ENCODE data around the gene ADGRL1.
"Not testable (repeated sequence)": the region's sequence is repeated elsewhere in the genome, so short reads cannot be mapped to it uniquely, and the experiment has no call there.

- not testable (repeated sequence) for TF ChIP-seq KDM1A (IDR thresholded peaks at IDR 0.05; ENCODE audit: borderline replicate concordance, low read length); ZNF274 (IDR thresholded peaks at IDR 0.05; ENCODE audit: borderline replicate concordance, extremely low read depth, low read length); HDAC6 (IDR thresholded peaks at IDR 0.05; ENCODE audit: low read depth, low read length); SRF (IDR thresholded peaks at IDR 0.05; ENCODE audit: low read depth, low read length)
- TF ChIP-seq, protein P1, sequence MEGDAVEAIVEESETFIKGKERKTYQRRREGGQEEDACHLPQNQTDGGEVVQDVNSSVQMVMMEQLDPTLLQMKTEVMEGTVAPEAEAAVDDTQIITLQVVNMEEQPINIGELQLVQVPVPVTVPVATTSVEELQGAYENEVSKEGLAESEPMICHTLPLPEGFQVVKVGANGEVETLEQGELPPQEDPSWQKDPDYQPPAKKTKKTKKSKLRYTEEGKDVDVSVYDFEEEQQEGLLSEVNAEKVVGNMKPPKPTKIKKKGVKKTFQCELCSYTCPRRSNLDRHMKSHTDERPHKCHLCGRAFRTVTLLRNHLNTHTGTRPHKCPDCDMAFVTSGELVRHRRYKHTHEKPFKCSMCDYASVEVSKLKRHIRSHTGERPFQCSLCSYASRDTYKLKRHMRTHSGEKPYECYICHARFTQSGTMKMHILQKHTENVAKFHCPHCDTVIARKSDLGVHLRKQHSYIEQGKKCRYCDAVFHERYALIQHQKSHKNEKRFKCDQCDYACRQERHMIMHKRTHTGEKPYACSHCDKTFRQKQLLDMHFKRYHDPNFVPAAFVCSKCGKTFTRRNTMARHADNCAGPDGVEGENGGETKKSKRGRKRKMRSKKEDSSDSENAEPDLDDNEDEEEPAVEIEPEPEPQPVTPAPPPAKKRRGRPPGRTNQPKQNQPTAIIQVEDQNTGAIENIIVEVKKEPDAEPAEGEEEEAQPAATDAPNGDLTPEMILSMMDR (IDR thresholded peaks at IDR 0.05; ENCODE audit: control extremely low read depth in 1 of 3, insufficient read depth in 1 of 3, low read depth in 1 of 3, low read length in 3 of 3): not testable (repeated sequence)
These were observed 1.8 kb downstream of the ADGRL1 start for GRCh38 chr19:14204219-14204618.
